ENCODE results near the gene ADAMTS18. TPM values are rescaled to one million over a fixed set of nuclear protein-coding genes. Genes with fewer than 3 reads are reported as not detected.

ADAMTS18 gene
- total and polyA plus RNA-seq, 2 of the 8 experiments (the other 6 are each of a cell fraction or from before 2014, with no cell fraction given), result 0.05 to 0.19 TPM

DNA sequence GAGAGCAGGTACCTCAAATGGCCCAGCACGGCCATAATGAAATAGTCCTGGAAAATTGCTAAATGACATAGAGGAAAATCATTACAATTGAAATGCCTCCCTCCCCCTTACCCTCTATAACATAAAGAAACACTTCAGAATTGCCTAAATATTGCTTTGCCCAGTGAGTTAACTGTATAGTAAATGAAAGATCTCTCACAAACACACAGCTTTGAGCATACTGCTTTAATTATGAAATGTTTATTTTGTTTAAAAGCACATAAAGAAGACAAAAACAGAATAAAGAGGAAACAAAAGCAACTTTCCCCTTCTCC lies 9.3 kb upstream of the ADAMTS18 start:
- Histone ChIP-seq H3K18ac (ENCODE audit: extremely low read depth, low read length) (no peak overlapping the region), H3K4me3 (ENCODE audit: extremely low read depth in 1 of 4, insufficient read depth in 2 of 4, low read depth in 3 of 4, low read length in 4 of 4) (no peak overlapping the region), H2BK15ac (ENCODE audit: low read length) (no peak overlapping the region), H3K14ac (ENCODE audit: insufficient read length) (no peak overlapping the region), H3K4me2 (ENCODE audit: insufficient read depth in 1 of 2, low read depth in 2 of 2, low read length in 2 of 2) (no peak overlapping the region), H2BK20ac (ENCODE audit: low read length) (no peak overlapping the region), H2BK12ac (ENCODE audit: low read depth, low read length) (no peak overlapping the region), H4K91ac (replicated peaks; ENCODE audit: insufficient read length, low read length) (no peak overlapping the region), H3K79me1 (ENCODE audit: low read depth, low read length) (no peaks in the 10 kb centered on the region), H3K23me2 (ENCODE audit: low read depth, low read length) (no peaks in the 10 kb centered on the region), H4K20me1 (replicated peaks in 1 of 2; ENCODE audit: control insufficient read depth in 1 of 2, insufficient read depth in 2 of 2, low read length in 2 of 2) (no peaks in the 10 kb centered on the region), H4K8ac (ENCODE audit: extremely low read depth, insufficient read depth, low read length) (no peak overlapping the region), H3K56ac (replicated peaks; ENCODE audit: insufficient read length, low read depth, low read length) (no peak overlapping the region), H3K27ac (ENCODE audit: low read depth, low read length) (no peak overlapping the region), H3K23ac (ENCODE audit: insufficient read length) (no peak overlapping the region), H3K9me3 (ENCODE audit: insufficient read depth in 2 of 2, low read depth in 1 of 2, low read length in 1 of 2) (no peaks in the 10 kb centered on the region), H4K5ac (ENCODE audit: insufficient read length, low read depth, low read length) (no peak overlapping the region), H3K79me2 (ENCODE audit: control insufficient read depth in 1 of 2, insufficient read depth in 2 of 2, low read length in 2 of 2) (no peaks in the 10 kb centered on the region), H3K4ac (replicated peaks; ENCODE audit: insufficient read length, low read depth, low read length) (no peak overlapping the region), H3K27me3 (replicated peaks in 1 of 4; ENCODE audit: control insufficient read depth in 3 of 4, extremely low read depth in 1 of 4, insufficient read depth in 3 of 4, low read length in 3 of 4) (no peaks in the 10 kb centered on the region), H2AK5ac (ENCODE audit: low read depth, low read length) (no peak overlapping the region), H3K36me3 (ENCODE audit: control insufficient read depth in 2 of 4, insufficient read depth in 4 of 4, low read length in 3 of 4) (no peaks in the 10 kb centered on the region), H3K4me1 (replicated peaks in 1 of 4; ENCODE audit: control insufficient read depth in 3 of 4, insufficient read depth in 4 of 4, low read length in 3 of 4) (peaks cover 0 to 6% (median 2%) of the 10 kb centered on the region in 4 experiments; a peak in 2 of 7 replicates), H2BK5ac (ENCODE audit: low read depth, low read length) (no peak overlapping the region), H3K9ac (replicated peaks in 1 of 4; ENCODE audit: extremely low read depth in 1 of 4, low read depth in 3 of 4, low read length in 3 of 4) (no peak overlapping the region), H2AFZ (ENCODE audit: low read length) (no peak overlapping the region), H2BK120ac (replicated peaks; ENCODE audit: low read depth, low read length) (no peak overlapping the region)
- CTCF ChIA-PET (ENCODE audit: partially characterized antibody), result interaction anchor here (0.6 to 2.3 kb wide), 3 partner anchors 131 to 235 kb away, joined by 3 to 11 read pairs (median 3); no protein-coding TSS in a partner anchor
- FAIRE-seq (no peak), DNase-seq (ENCODE audit: low read depth in 1 of 2, low spot score in 2 of 2) (no peak)
- POLR2A ChIA-PET (ENCODE audit: partially characterized antibody), result no interaction called here
- no peak for TF ChIP-seq CBX8 (IDR thresholded peaks at IDR 0.05; ENCODE audit: borderline replicate concordance, low read depth, low read length)
- no peak for TF ChIP-seq TBP (IDR thresholded peaks at IDR 0.05; ENCODE audit: low read depth, low read length)
- no peak for TF ChIP-seq RXRA (IDR thresholded peaks at IDR 0.05; ENCODE audit: insufficient read depth, low read depth, low read length)
- no peak for TF ChIP-seq NRF1 (IDR thresholded peaks at IDR 0.05; ENCODE audit: low read depth, low read length)
- no peak for TF ChIP-seq MAX (IDR thresholded peaks at IDR 0.05)
- TF ChIP-seq CHD2 (IDR thresholded peaks at IDR 0.05; ENCODE audit: low read length), result no peak
- no peak for TF ChIP-seq SRF (IDR thresholded peaks at IDR 0.05; ENCODE audit: low read depth, low read length)
- TF ChIP-seq CREB1 (IDR thresholded peaks at IDR 0.05), result no peak
- no peak for TF ChIP-seq POLR2AphosphoS5 (IDR thresholded peaks at IDR 0.05; ENCODE audit: low read depth, low read length)
- TF ChIP-seq GTF2F1 (IDR thresholded peaks at IDR 0.05; ENCODE audit: borderline replicate concordance, low read depth, low read length), result no peak
- TF ChIP-seq TCF12 (IDR thresholded peaks at IDR 0.05; ENCODE audit: low read depth, low read length), result no peak
- WGBS, 2 experiments (ENCODE audit: extremely low coverage in 1 of 2, insufficient coverage in 1 of 2, insufficient read length in 1 of 2, insufficient replicate concordance in 2 of 2, low coverage in 1 of 2, low lambda C conversion rate in 2 of 2, missing lambda C conversion rate in 1 of 2), result 59% methylated on average over 1 of the region's 1 CpG; no CpG with 5 or more reads in 1 of the 2 experiments

Measured in H1 (cell line).